NCI-H1417 (cell line): ENCODE data around the gene VTI1A.
A peak's percentile ranks its signal among the peaks of the same experiment; 100 is the strongest.

Source experiments
- DNase-seq, 3 experiments: peaks; one replicate each; lab custom pipeline; 2025; lab: John Stamatoyannopoulos, UW

VTI1A gene

GRCh38 chr10:112546474-112546873, 99.5 kb downstream of the VTI1A start:
- DNase-seq, result no peak

DNA sequence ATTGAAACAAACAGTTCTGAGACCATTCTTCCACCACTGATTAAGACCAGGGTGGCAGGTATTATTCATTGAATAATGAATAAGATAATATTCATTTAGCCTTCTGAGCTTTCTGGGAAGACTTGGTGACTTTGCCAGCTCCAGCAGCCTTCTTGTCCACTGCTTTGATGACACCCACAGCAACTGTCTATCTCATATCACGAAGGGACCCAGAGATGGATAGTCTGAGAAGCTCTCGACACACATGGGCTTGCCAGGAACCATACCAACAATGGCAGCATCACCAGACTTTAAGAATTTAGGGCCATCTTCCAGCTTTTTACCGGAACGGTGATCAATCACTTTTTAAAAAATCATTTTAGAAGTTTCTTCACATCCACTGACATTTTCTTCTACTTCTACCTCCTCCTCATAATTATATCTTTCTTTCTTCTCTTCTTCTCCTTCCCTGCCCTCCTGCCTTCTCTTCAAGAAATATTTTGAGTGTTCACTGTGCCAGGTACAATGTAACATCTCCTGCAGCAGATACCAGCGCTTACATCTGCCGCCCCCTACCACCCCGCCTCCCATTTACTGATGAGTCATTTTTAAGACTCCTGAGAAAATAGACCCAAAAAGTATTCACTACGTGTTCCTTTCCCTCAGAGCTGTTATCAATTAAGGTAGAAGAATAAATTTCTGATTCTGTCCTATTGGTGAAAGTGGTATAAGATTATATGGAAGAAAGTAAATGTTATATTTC, 101.7 kb downstream of the VTI1A start:
- DNase-seq, result no peak

GRCh38 chr10:112552593-112553110, 105.6 kb downstream of the VTI1A start:
- DNase-seq, result no peak

DNA sequence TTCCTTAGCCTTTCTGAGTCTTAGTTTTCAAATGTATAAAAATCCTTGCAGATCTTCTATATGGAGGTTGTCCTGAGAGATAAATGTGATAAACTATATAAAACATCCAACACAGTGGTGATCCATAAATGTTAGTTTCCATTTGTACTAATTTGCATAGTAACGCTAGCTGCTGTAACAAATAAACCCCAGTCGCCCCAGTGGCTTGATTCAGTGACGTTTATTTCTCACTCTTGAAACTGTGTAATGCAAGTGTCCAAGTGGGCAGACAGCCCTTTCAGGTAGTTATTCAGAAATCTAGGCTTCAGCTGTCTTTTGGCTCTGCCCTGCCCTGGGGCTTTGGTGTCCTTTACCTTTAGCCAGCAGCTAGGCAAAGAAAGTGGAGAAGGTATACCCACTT, 106.3 kb downstream of the VTI1A start:
- DNase-seq, result no peak

GRCh38 chr10:112554263-112554662, 107.2 kb downstream of the VTI1A start:
- no peak for DNase-seq

DNA sequence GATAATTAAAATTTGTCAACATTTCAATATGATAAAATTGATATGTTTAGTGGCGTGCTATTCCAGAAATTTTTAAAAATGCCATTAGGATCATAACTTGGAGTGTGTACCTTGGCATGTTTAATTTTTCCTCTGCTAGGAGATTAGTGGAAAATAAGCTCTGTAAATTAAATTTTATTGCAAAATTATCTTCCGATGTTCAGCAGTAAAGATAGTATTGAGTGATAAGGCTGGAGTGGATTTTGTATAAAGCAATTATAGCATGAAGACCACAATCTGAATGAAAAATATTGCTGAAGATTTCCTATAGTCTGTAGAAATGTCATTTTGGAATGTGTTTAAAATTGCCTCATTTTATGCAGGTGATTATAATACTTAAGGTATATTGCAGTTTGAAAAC, 110.2 kb downstream of the VTI1A start:
- DNase-seq, result no peak

DNA sequence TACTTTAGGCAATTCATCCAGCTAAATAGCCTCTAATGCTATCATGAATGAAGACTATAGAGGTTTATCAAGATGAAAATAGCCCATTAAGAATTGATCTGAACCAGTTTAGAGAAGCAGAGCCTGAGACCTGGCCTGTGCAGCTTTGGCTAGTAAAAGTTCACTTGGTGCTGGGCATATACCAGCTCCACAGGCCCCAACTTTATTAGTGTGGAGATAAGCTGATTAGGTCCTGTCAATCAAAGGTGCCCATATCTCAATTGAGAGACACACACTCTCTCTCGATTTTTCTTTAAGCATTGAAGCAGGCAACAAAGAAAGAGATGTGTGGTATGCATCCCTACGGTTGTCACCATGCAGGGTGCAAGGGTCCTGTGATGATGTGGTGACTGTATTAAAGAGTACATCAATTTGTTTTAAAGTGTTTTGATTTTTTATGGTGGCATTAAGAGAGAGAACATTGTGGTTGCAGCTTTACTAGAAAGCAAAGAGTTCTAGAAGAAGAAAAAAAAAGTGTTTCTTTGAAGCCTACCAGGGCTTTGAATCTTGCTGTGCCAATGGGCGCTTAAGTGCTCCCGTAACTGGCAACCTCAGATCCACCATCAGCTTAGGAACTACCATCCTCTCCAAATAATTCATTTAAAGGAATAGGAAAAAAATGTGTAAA, 111.6 kb downstream of the VTI1A start:
- no peak for DNase-seq

GRCh38 chr10:112559349-112559748, 112.3 kb downstream of the VTI1A start:
- DNase-seq, result no peak

GRCh38 chr10:112562122-112562521, 115.1 kb downstream of the VTI1A start:
- DNase-seq, result no peak

DNA sequence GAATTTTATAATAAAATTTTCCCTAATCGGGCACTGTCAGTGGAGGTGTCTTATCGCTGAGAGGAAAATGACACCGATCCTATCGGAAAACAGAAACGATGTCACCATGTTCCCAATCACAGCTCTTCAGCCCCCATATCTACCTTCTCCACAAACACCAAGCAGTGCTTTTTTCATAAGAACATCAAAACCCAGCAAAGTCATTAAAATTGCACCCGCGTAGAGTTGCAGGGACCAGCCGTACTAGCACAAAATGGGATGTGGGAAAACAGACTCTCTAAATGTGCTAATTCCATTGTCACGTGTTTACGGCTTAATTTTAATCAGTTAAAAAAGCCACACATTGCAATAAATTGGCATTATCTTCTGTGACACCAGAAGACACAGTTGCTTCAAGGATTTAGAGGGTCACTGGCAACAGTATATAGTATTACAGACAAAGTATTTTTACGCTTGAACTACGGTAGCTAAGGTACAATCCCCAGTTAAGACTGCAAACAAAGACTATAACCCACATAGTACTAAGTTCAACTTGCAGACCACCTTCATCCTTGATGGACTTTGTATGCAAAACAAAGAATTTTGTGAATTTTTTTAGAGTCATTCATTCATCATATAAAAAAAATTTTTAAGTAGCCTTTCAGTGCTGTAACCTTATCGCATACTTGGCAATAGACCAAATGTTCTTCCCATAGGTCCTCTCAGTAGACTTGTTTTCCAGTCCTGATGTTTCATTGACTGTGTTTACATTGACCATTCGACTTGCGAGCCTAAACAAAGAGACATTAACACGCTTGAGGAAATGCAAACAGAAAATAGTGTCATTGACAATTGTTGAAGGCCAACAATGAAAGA, 116.0 kb downstream of the VTI1A start:
- peak; percentile 31 to 88 (median 47) for DNase-seq

DNA sequence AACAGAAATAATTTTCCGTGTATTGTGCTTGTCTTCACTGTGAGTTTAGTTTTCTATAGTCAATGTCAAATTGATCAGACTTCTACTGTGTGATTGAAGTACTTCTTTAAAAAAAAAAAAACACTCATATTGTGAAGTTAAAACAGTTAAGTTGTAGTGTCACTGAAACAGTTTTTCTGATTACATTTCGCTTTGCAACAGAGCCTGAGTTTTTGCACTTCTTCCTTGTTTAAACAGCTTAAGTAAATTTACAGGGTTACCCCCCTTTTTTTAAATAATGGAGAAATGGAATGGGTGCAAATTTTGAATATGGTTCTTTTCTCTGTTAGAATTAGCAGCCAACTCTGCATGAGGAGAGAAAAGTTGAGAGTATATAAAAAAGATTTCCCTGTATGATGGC, 117.3 kb downstream of the VTI1A start:
- DNase-seq, result peak in 1 of 3 experiments; percentile 4

DNA sequence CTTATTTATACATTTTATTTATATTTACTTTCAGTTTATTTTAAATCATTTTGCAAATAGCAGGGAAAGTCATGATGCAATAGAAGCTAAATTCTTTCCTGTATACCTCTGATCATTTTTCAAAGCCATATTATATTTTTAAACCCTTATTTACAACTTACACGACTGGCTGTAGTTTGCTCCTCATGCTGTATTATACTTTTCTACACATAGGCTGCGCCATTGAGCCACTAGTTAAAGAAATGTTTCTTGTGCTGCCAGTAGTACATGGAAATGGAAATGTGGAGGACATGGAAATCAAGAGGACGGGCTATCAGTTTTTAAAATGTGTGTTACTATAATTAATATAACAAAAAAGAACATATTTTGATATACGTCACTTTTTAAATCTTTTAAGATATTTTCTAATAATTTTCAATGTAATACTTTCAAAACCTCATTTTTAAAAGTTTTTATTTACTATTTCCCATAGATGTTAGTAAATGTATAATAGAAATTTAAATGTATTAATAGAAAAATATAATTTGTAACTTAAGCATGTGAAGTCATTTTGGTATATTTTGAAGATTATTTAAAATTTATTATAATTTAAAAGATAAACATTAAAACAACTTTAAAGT, 118.5 kb downstream of the VTI1A start:
- DNase-seq, result peak; percentile 15 to 78 (median 37)

DNA sequence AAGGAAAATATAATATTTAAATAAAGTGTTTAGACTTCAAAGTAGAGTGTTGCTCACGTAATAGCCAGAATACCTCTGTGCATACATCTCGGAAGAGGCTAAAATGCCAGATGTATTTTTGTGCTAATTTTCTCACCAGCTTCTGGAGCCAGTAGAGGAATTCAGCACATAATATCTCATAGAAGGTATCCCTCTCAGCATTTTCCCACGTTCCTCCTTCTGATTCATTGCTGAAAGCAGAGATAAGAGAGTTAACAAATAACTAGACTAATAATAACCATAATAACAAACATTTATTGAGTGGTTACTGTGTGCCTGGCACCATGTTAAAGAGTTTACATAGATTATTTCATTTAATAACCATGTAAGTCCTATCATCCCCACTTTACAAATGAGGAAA, 123.6 kb downstream of the VTI1A start:
- DNase-seq, result no peak

DNA sequence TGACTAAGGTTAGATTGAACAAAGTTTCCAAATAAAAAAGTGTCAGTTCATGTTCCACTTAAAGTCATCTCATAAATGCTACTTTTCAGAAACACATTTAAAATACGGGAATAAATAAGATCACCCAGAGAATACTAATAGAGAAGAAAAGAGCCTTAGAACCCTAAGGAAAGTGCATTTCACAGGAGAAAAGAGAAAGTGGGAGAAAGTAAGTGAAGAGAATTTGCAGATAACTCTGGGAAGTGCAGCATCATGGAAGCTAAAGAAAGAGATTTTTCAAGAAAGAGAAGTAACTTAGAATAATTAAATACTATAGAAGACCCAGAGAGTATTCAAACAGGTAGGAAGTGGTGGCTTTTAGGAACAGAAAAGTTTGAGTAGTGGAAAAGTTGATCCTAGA, 132.6 kb downstream of the VTI1A start:
- DNase-seq, result no peak

- no peak for DNase-seq
Observed at GRCh38 chr10:112580267-112580666, 133.3 kb downstream of the VTI1A start.

DNA sequence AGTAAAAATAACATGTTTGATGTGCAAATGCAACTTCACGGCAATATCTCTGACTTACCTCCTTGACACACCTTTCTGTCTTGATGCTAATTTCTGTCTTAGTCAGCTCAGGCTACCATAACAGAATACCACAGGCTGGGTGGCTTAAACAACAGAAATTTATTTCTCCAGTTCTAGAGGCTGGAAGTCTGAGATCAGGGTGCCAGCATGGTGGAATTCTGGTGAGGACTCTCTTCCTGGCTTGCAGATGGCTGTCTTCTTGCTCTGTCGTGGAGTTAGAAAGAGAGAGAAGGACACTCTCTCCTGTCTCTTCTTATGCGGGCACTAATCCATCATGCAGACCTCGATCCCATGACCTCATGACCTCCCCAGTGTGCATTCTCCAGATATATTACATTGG, 134.9 kb downstream of the VTI1A start:
- no peak for DNase-seq

DNA sequence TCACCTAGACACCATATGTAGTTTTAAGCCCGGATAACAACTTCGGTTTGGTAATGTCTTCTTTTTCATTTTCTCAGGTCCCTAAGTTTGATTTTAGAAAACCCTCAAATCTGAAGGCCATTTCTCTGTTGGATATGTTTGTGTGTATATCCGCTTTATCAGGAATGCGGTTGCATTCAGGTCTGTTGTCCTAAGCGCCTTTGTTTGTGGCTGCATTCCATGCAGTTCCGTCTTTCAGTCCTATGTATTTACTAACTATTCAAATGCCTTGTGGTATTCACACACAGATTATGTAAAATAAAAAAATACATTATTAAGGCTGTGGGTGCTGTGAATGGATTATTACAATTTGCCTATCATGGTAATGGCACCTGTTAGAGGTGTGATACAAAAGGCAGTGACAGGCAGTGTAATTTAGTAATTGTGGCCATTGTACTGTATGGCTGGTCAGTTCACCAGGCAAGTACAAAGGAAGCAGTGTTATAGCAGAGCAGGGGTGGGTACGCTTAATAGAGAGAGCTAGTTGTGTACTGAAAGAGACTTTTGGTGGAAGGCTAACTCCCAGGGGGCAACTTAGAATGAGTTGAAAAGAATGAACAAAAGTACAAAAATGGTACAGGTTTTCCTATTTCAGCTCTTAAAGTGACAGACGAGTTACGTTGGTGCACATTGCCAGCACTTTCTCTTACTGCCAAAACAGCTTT, 136.4 kb downstream of the VTI1A start:
- DNase-seq, result peak in 1 of 3 experiments; percentile 36

DNA sequence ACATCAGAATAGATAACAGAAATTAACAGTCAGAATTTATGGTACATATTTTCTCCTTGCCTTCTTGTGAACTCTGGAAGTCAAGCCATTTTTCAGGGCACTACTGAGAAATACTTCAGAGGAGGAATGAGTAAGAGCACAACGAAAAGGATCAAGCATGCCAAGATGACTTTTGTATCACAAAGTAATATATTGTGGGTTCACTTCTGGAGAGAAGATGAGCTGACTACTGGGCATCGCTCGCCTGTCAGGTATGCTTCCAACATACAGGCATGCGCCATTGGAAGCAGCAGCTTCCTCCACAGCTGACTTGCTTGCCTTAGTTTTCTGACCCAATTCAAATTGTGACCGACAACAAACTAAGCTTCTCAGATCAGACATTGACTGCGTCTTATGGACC, 137.3 kb downstream of the VTI1A start:
- DNase-seq, result no peak

DNA sequence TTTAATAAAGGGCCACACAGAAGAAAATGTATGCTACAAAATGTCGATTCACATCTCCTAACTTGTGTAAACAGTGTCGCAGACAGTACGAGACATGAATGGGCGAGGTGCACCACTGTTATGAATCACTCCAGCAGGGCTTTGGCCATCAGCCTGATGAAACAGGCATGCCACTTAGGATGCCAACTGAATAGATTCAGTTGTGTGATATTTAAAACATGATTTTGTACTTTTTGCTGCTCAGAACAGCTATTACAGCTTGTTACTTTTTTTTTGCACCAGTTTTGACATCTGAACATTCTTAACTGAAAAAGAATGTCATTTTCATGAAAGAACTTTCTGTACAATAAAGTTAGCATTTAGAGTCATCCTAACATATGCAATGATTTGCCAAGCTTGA, 138.1 kb downstream of the VTI1A start:
- DNase-seq, result no peak

DNA sequence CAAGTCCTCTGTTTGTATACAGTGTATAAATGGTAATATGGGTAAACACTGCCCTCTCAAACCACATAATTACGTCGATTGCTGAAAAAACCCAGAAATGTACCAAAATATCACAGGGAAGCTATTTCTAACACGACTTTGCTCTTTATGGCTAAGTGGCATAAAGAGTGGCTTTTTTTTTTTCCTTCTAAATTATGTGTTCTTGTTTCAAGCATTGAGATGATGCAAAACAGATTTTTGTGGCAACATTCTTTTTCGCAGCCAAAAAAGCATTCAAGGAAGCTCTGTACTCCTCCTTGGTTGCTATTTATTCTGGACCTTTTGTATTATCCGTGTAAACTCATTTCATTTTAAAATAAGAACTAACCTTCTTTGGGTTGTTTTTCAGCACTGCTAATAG, 138.9 kb downstream of the VTI1A start:
- DNase-seq, result no peak

DNA sequence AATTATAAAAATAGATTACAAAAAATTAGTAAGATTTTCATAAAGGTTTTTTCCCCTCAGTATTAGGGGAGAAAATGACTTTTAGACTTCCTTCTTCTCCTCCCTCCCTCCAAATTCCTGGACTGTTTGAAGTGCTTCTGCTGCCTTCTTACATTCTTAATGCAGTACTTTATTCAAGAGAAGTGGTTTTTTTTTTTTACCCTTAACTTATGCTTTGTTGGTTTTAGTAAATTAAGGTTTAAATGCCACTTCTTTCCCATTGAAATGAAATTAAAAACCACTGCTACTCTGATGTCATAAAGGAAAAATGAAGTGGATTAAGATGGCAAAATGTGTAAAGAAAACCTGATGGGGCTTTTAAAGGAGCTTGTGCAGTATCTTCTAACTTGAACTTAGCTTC, 140.7 kb downstream of the VTI1A start:
- DNase-seq, result no peak
